Mesenchymal stem cell (in vitro differentiated cells and primary cell): Measurements from ENCODE around the gene CFAP52.
"Not testable (repeated sequence)": the region's sequence is repeated elsewhere in the genome, so short reads cannot be mapped to it uniquely, and the experiment has no call there.

Experiments used
- DNase-seq: peaks from one replicate; pipeline ENCODE4 v3.0.0-alpha.2; 2013
- H2AFZ ChIP-seq: one replicate; pipeline ENCODE4 v1.6.1; 2013; ENCODE audit warnings: low read depth, mild to moderate bottlenecking, control low read depth, inconsistent platforms, low read length, moderate library complexity
- H2AK5ac ChIP-seq: 2 replicates; pipeline ENCODE4 v1.6.1; 2013; ENCODE audit warnings: low read length, moderate library complexity, mild to moderate bottlenecking, inconsistent platforms; ENCODE audit not compliant: severe bottlenecking
- H2BK120ac ChIP-seq: one replicate; pipeline ENCODE4 v1.6.1; 2013; ENCODE audit warnings: low read depth, mild to moderate bottlenecking, inconsistent platforms, low read length, moderate library complexity
- H2BK12ac ChIP-seq, 2 experiments: one replicate each; pipeline ENCODE4 v1.6.1; 2013; ENCODE audit warnings: inconsistent platforms in 2 of 2, low read length in 2 of 2, mild to moderate bottlenecking in 2 of 2, moderate library complexity in 2 of 2, control low read depth in 1 of 2
- H2BK15ac ChIP-seq: one replicate; pipeline ENCODE4 v1.6.1; 2013; ENCODE audit warnings: mild to moderate bottlenecking, low read depth, inconsistent platforms; ENCODE audit not compliant: poor library complexity, severe bottlenecking
- H2BK5ac ChIP-seq: 2 replicates; pipeline ENCODE4 v1.6.1; 2013; ENCODE audit warnings: low read depth, mild to moderate bottlenecking, low read length, control low read depth, inconsistent platforms; ENCODE audit not compliant: poor library complexity, severe bottlenecking
- H3K14ac ChIP-seq, 2 experiments: one replicate each; pipeline ENCODE4 v1.6.1; 2013; ENCODE audit warnings: inconsistent platforms in 2 of 2, low read length in 2 of 2, control low read depth in 1 of 2, mild to moderate bottlenecking in 1 of 2, moderate library complexity in 1 of 2
- H3K18ac ChIP-seq, 2 experiments: one replicate each; pipeline ENCODE4 v1.6.1; 2013; ENCODE audit warnings: inconsistent platforms in 2 of 2, low read length in 2 of 2, control low read depth in 1 of 2, low read depth in 1 of 2, mild to moderate bottlenecking in 1 of 2
- H3K23ac ChIP-seq, 2 experiments: one replicate each; pipeline ENCODE4 v1.6.1; 2013; ENCODE audit warnings: inconsistent platforms in 2 of 2, low read length in 2 of 2, mild to moderate bottlenecking in 2 of 2, moderate library complexity in 2 of 2, control low read depth in 1 of 2
- H3K27ac ChIP-seq: 2 replicates; pipeline ENCODE4 v1.5.1; 2013; ENCODE audit warnings: mild to moderate bottlenecking, moderate library complexity, low read length, control low read depth, inconsistent platforms; ENCODE audit not compliant: poor library complexity, severe bottlenecking
- H3K27me3 ChIP-seq, 2 experiments: 2 replicates each; pipeline versions ENCODE4 v1.6.1 to v1.7.0; 2013; ENCODE audit warnings: low read length in 2 of 2, mild to moderate bottlenecking in 2 of 2, moderate library complexity in 2 of 2, control low read depth in 1 of 2, inconsistent platforms in 1 of 2; ENCODE audit not compliant: control insufficient read depth in 1 of 2, insufficient read depth in 1 of 2
- H3K36me3 ChIP-seq, 2 experiments: 2 replicates each; pipeline versions ENCODE4 v1.6.1 to v1.7.0; 2013; ENCODE audit warnings: low read length in 2 of 2, control low read depth in 1 of 2, inconsistent platforms in 1 of 2, low read depth in 1 of 2, mild to moderate bottlenecking in 1 of 2; ENCODE audit not compliant: insufficient read depth in 2 of 2, control insufficient read depth in 1 of 2
- H3K4ac ChIP-seq, 2 experiments: one replicate each; pipeline ENCODE4 v1.6.1; 2013; ENCODE audit warnings: inconsistent platforms in 2 of 2, low read length in 2 of 2, mild to moderate bottlenecking in 2 of 2, moderate library complexity in 2 of 2, control low read depth in 1 of 2, low read depth in 1 of 2
- H3K4me1 ChIP-seq: 2 replicates; pipeline ENCODE4 v1.6.1; 2013; ENCODE audit warnings: low read depth, low read length, control low read depth; ENCODE audit not compliant: control insufficient read depth, insufficient read depth
- H3K4me2 ChIP-seq: 2 replicates; pipeline ENCODE4 v1.6.1; 2013; ENCODE audit warnings: low read length, mild to moderate bottlenecking, inconsistent platforms; ENCODE audit not compliant: poor library complexity, severe bottlenecking
- H3K4me3 ChIP-seq, 2 experiments: 2 replicates each; pipeline versions ENCODE4 v1.5.1 to v1.7.0; 2013; ENCODE audit warnings: low read length in 2 of 2, mild to moderate bottlenecking in 2 of 2, control low read depth in 1 of 2, low read depth in 1 of 2; ENCODE audit not compliant: insufficient read depth in 1 of 2
- H3K79me1 ChIP-seq: replicated peaks from 2 replicates; pipeline ENCODE4 v1.6.1; 2013; ENCODE audit warnings: mild to moderate bottlenecking, control low read depth, low read length, inconsistent platforms; ENCODE audit not compliant: poor library complexity, severe bottlenecking
- H3K9ac ChIP-seq: 2 replicates; pipeline ENCODE4 v1.7.0; 2013; ENCODE audit warnings: mild to moderate bottlenecking, low read length, moderate library complexity
- H3K9me3 ChIP-seq: 2 replicates; pipeline ENCODE4 v1.7.0; 2013; ENCODE audit warnings: mild to moderate bottlenecking, low read length; ENCODE audit not compliant: control insufficient read depth
- H4K8ac ChIP-seq: one replicate; pipeline ENCODE4 v1.6.1; 2013; ENCODE audit warnings: inconsistent platforms, mild to moderate bottlenecking, low read length, moderate library complexity
- H4K91ac ChIP-seq: one replicate; pipeline ENCODE4 v1.6.1; 2013; ENCODE audit warnings: mild to moderate bottlenecking, low read length, inconsistent platforms
- WGBS: methylation state at CpG from one replicate; pipeline ENCODE4 v1.1.7; 2013; ENCODE audit warnings: mixed read lengths; 5-methylcytosine and 5-hydroxymethylcytosine counted together

CFAP52 gene

GRCh38 chr17:9661027-9661426, 84.6 kb downstream of the CFAP52 start:
- no peak overlapping the region for H4K91ac ChIP-seq
- no peak overlapping the region for H2AFZ ChIP-seq
- H2AK5ac ChIP-seq: no peak overlapping the region
- peaks cover 12% of the 10 kb centered on the region for H3K79me1 ChIP-seq
- DNase-seq: no peak
- no peak overlapping the region for H2BK5ac ChIP-seq
- H3K9ac ChIP-seq: no peak overlapping the region
- H3K18ac ChIP-seq: no peak overlapping the region
- H4K8ac ChIP-seq: no peak overlapping the region
- peaks cover 0 to 10% of the 10 kb centered on the region in 2 experiments for H3K36me3 ChIP-seq
- H3K4me1 ChIP-seq: no peaks in the 10 kb centered on the region
- H3K14ac ChIP-seq: no peak overlapping the region
- H3K27me3 ChIP-seq: peaks cover 0 to 2% of the 10 kb centered on the region in 2 experiments
- no peak overlapping the region for H2BK120ac ChIP-seq
- WGBS: no CpG with 5 or more reads among the region's 2 CpGs
- H2BK15ac ChIP-seq: no peak overlapping the region
- no peak overlapping the region for H3K4ac ChIP-seq
- no peak overlapping the region for H3K27ac ChIP-seq
- no peak overlapping the region for H3K4me2 ChIP-seq
- no peak overlapping the region for H2BK12ac ChIP-seq
- no peaks in the 10 kb centered on the region for H3K9me3 ChIP-seq
- no peak overlapping the region for H3K4me3 ChIP-seq
- no peak overlapping the region for H3K23ac ChIP-seq

DNA sequence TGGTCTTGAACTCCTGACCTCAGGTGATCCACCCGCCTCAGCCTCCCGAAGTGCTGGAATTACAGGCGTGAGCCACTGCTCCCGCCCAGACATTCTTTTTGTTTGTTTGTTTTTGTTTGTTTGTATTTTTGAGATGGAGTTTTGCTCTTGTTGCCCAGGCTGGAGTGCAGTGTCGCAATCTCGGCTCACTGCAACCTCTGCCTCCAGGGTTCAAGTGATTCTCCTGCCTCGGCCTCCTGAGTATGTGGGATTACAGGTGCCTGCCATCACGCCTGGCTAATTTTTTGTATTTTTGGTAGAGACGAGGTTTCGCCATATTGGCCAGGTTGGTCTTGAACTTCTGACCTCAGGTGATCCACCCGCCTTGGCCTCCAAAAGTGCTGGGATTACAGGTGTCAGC, 87.1 kb downstream of the CFAP52 start:
- not testable (repeated sequence) for H2AK5ac ChIP-seq, H3K4ac ChIP-seq, H3K4me1 ChIP-seq, H3K9me3 ChIP-seq, H3K14ac ChIP-seq, H3K18ac ChIP-seq, H3K27ac ChIP-seq, H2BK12ac ChIP-seq, H2BK120ac ChIP-seq, H3K4me2 ChIP-seq, H3K4me3 ChIP-seq, H2BK15ac ChIP-seq, H3K27me3 ChIP-seq, H3K79me1 ChIP-seq, H4K91ac ChIP-seq, H2BK5ac ChIP-seq, H3K36me3 ChIP-seq, H2AFZ ChIP-seq, H4K8ac ChIP-seq, H3K23ac ChIP-seq, DNase-seq, H3K9ac ChIP-seq
- 97% methylated on average over 11 of the region's 11 CpGs for WGBS

DNA sequence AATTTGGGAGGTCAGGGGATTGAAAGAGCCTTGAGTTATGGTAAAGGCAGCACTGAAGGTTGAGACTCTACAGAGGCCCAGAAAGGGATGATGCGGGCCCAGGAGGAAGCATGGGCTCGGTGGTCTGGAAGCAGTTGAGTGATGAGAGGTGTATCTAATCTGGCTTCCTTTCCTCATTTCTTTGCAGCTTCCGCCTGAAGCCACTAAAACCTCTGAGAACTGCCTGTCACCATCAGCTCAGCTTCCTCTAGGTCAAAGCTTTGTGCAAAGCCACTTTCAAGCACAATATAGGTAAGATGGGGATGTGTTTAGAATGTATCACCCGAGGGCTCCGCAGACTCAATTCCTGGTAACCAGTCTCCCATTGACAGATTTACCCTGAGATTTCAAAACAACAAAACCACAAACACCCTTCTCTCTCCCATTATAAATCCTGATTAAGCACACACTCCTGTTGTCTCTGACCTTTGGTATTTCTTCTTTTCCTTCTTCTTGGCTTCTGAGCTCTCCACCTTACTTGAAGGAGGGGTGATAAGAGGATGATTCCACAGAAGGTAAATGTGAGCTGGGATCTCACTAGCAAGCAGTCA, 90.1 kb downstream of the CFAP52 start:
- H3K9ac ChIP-seq: no peak overlapping the region
- no peak overlapping the region for H2AK5ac ChIP-seq
- H4K8ac ChIP-seq: no peak overlapping the region
- H3K36me3 ChIP-seq: peaks cover 0 to 3% of the 10 kb centered on the region in 2 experiments
- 79% methylated on average over 4 of the region's 5 CpGs for WGBS
- no peak overlapping the region for H3K4me3 ChIP-seq
- H3K14ac ChIP-seq: no peak overlapping the region
- no peak overlapping the region for H3K27ac ChIP-seq
- peaks cover 13% of the 10 kb centered on the region for H3K79me1 ChIP-seq
- no peak overlapping the region for H2BK120ac ChIP-seq
- no peak overlapping the region for H2AFZ ChIP-seq
- no peaks in the 10 kb centered on the region for H3K27me3 ChIP-seq
- H3K23ac ChIP-seq: no peak overlapping the region
- no peak overlapping the region for H2BK12ac ChIP-seq
- no peak overlapping the region for H3K4ac ChIP-seq
- no peak overlapping the region for H3K4me2 ChIP-seq
- no peak overlapping the region for H2BK15ac ChIP-seq
- peaks cover 4% of the 10 kb centered on the region for H3K4me1 ChIP-seq
- no peaks in the 10 kb centered on the region for H3K9me3 ChIP-seq
- no peak overlapping the region for H2BK5ac ChIP-seq
- no peak overlapping the region for H3K18ac ChIP-seq
- no peak overlapping the region for H4K91ac ChIP-seq
- DNase-seq: no peak

GRCh38 chr17:9668517-9668916, 92.1 kb downstream of the CFAP52 start:
- no peak overlapping the region for H2BK15ac ChIP-seq
- H3K79me1 ChIP-seq: peaks cover 10% of the 10 kb centered on the region
- no peak overlapping the region for H3K4me3 ChIP-seq
- H2AK5ac ChIP-seq: no peak overlapping the region
- WGBS: 31% methylated on average over 6 of the region's 6 CpGs
- peaks cover 0 to 3% of the 10 kb centered on the region in 2 experiments for H3K36me3 ChIP-seq
- peak overlapping the region; percentile 75 for H3K27ac ChIP-seq
- H3K4me1 ChIP-seq: peaks cover 4% of the 10 kb centered on the region
- H2BK5ac ChIP-seq: no peak overlapping the region
- no peak overlapping the region for H4K8ac ChIP-seq
- no peaks in the 10 kb centered on the region for H3K27me3 ChIP-seq
- H2BK12ac ChIP-seq: no peak overlapping the region
- peak overlapping the region; percentile 8 for H3K4me2 ChIP-seq
- H4K91ac ChIP-seq: no peak overlapping the region
- H2AFZ ChIP-seq: no peak overlapping the region
- H3K23ac ChIP-seq: no peak overlapping the region
- no peaks in the 10 kb centered on the region for H3K9me3 ChIP-seq
- no peak overlapping the region for H3K4ac ChIP-seq
- no peak overlapping the region for H3K18ac ChIP-seq
- DNase-seq: peak; percentile 87
- H3K14ac ChIP-seq: no peak overlapping the region
- H2BK120ac ChIP-seq: no peak overlapping the region
- H3K9ac ChIP-seq: no peak overlapping the region
